Activated CD4-positive, alpha-beta T cell treated with anti-CD3 and anti-CD28 coated beads, Interleukin-2, amount 10 ng/mL, durations not matched to agents 24 days and 14 days (primary cell): ENCODE data around the gene CIROP. TPM values are rescaled to one million over a fixed set of nuclear protein-coding genes. Genes with fewer than 3 reads are reported as not detected.

Experiments used
- DNase-seq: peaks from one replicate; pipeline ENCODE4 v3.0.0; 2022
- H3K27ac Mint-ChIP-seq: one replicate; pipeline ENCODE4 v1.8.0; 2022; ENCODE audit warnings: mild to moderate bottlenecking, mixed read lengths
- H3K27me3 Mint-ChIP-seq: one replicate; pipeline ENCODE4 v1.8.0; 2022; ENCODE audit warnings: mixed read lengths
- H3K36me3 Mint-ChIP-seq: one replicate; pipeline ENCODE4 v1.8.0; 2022; ENCODE audit warnings: low read depth, mild to moderate bottlenecking, mixed read lengths
- H3K4me1 Mint-ChIP-seq: one replicate; pipeline ENCODE4 v1.8.0; 2021; ENCODE audit warnings: mixed read lengths
- H3K4me3 Mint-ChIP-seq: one replicate; pipeline ENCODE4 v1.8.0; 2022; ENCODE audit warnings: mild to moderate bottlenecking, moderate library complexity, mixed read lengths
- H3K9me3 Mint-ChIP-seq: one replicate; pipeline ENCODE4 v1.8.0; 2021; ENCODE audit warnings: mixed read lengths
- intact Hi-C: fragments of 100-400 bp; cut with micrococcal nuclease; formaldehyde crosslinking; loops from one replicate; pipeline ENCODE4 v1.15.1; 2023
- total RNA-seq: library from RNA; stranded (reverse); gene quantifications from 2 replicates; pipeline ENCODE4 v1.2.3, GENCODE V29; 2022

Gene CIROP, protein sequence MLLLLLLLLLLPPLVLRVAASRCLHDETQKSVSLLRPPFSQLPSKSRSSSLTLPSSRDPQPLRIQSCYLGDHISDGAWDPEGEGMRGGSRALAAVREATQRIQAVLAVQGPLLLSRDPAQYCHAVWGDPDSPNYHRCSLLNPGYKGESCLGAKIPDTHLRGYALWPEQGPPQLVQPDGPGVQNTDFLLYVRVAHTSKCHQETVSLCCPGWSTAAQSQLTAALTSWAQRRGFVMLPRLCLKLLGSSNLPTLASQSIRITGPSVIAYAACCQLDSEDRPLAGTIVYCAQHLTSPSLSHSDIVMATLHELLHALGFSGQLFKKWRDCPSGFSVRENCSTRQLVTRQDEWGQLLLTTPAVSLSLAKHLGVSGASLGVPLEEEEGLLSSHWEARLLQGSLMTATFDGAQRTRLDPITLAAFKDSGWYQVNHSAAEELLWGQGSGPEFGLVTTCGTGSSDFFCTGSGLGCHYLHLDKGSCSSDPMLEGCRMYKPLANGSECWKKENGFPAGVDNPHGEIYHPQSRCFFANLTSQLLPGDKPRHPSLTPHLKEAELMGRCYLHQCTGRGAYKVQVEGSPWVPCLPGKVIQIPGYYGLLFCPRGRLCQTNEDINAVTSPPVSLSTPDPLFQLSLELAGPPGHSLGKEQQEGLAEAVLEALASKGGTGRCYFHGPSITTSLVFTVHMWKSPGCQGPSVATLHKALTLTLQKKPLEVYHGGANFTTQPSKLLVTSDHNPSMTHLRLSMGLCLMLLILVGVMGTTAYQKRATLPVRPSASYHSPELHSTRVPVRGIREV
- not detected in 2 replicates for total RNA-seq

DNA sequence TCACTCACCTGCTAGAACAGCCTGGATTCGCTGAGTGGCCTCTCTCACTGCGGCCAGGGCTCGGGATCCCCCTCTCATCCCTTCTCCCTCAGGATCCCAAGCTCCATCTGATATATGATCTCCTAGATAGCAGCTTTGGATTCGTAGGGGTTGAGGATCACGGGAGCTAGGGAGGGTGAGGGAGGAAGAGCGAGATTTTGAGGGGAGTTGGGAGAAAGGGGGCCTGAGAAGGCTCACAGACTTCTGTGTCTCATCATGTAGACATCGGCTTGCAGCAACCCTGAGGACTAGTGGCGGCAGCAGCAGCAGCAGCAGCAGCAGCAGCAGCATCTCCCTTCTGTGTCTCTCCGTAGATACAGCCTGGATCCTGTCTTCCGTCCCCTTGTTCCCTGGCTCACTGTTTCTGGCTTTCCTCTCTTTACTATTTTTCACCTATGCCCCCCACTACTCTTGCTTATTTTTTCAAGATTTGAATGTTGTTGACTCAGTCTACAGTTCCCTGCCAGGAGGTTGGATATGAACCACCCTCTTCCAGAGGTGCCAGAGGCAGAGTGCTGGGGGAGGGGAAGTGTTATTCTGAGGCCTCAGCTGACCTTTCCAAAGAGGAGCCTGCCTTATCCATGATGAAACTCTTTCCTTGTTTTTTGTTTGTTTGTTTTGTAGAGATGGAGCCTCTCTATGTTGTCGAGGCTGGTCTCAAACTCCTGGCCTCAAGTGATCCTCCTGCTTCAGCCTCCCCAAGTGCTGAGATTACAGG, at the start of gene CIROP:
CIROP (minus strand) TSS at position 399 of the 757 bp plus-strand sequence; CDS start at position 330, 69 bp downstream.
- Mint-ChIP-seq H3K9me3 (no peaks in the 10 kb centered on the region), H3K4me3 (no peak within 1 kb of the TSS), H3K27ac (no peak within 1 kb of the TSS), H3K36me3 (no peaks in the 10 kb centered on the region), H3K27me3 (peaks cover 2% of the 10 kb centered on the region), H3K4me1 (no peaks in the 10 kb centered on the region)
- intact Hi-C loops = no loop called here
- no peak for DNase-seq

DNA sequence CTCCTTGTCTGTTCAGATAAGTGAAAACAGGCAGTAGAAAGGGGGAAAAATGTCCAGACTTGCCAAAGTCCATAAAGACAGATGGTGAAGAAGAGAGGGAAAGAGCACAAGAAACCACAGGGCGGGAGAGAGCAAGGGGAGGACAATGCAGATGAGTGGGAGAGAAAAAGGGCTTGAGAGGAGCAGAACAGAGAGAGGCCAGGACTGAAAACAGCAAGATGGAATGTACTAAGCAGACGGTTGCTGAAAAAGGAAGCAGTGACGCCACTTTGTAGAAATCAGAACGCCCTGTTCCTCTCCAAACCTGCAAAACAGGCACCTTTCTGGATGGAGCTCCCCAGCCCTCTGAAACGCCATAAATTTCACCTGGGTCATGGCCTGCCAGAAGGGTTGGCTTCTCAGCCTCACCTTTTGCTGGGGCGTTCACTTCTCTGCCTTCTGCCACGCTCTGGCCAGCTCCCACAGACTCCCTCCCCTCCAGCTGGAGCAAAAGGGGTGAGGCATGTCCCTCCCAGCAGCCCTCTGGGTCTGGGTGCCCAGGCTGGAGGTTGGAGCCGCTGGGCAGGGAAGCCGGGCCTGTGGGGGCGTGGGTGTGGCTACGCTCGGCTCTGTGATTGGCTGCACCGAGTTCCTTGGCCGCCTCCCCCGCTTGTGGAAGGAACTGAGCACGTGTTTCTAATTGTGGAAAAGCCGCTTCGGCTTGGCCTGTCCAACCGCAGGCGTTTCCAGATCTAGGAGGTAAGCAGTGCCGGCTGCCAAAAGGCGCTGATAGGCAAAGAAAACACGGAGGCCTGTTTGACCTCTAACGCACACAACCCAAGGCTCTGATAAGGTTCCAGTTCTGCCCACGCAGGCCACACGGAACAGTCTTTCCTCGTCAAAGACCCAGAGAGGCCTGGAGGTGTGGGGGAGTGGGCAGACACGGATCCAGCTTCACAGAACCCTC, 49.3 kb upstream of the CIROP start:
- H3K4me3 Mint-ChIP-seq = no peak overlapping the region
- peaks cover 9% of the 10 kb centered on the region for H3K4me1 Mint-ChIP-seq
- no peak overlapping the region for H3K27ac Mint-ChIP-seq
- no peaks in the 10 kb centered on the region for H3K9me3 Mint-ChIP-seq
- no peaks in the 10 kb centered on the region for H3K36me3 Mint-ChIP-seq
- peaks cover 3% of the 10 kb centered on the region for H3K27me3 Mint-ChIP-seq
- no peak for DNase-seq
- intact Hi-C loops = no loop called here

DNA sequence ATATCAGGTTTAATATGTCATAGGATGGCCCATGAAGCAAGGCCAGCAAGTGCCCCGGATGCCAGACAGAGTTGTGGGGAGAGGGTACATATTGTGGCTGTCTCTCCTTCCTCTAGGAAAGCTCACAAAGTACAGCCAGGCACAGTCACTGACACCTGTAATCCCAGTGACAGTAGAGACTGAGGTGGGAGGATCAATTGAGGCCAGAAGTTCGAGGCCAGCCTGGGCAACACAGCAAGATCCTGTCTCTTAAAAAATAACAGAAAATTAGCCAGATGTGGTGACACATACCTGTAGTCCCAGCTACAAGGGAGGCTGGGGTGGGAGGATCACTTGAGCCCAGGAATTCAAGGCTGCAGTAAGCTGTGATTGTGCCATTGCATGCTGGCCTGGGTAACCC, 46.6 kb upstream of the CIROP start:
- H3K9me3 Mint-ChIP-seq = no peaks in the 10 kb centered on the region
- H3K27me3 Mint-ChIP-seq = peaks cover 4% of the 10 kb centered on the region
- DNase-seq = no peak
- H3K36me3 Mint-ChIP-seq = no peaks in the 10 kb centered on the region
- intact Hi-C loops = no loop called here
- H3K27ac Mint-ChIP-seq = no peak overlapping the region
- H3K4me1 Mint-ChIP-seq = peaks cover 10% of the 10 kb centered on the region
- H3K4me3 Mint-ChIP-seq = no peak overlapping the region

DNA sequence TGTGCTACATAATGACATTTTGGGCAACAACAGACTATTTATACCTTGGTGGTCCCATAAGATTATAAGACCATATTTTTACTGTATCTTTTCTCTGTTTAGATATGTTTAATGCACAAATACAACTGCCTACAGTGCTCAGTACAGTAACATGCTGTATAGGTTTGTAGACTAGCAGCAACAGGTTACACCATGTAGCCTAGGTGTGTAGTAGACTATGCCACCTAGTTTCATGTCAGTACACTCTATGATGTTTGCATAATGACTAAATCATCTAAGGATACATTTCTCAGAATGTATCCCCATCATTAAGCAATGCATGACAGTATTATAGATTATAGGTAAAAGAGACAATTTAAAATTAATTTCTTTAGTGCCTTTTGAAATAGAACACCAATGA, 45.0 kb upstream of the CIROP start:
- intact Hi-C loops = no loop called here
- Mint-ChIP-seq H3K4me1 (peaks cover 6% of the 10 kb centered on the region), H3K27me3 (peaks cover 4% of the 10 kb centered on the region), H3K27ac (no peak overlapping the region), H3K9me3 (no peaks in the 10 kb centered on the region), H3K4me3 (no peak overlapping the region), H3K36me3 (no peaks in the 10 kb centered on the region)
- DNase-seq = no peak

DNA sequence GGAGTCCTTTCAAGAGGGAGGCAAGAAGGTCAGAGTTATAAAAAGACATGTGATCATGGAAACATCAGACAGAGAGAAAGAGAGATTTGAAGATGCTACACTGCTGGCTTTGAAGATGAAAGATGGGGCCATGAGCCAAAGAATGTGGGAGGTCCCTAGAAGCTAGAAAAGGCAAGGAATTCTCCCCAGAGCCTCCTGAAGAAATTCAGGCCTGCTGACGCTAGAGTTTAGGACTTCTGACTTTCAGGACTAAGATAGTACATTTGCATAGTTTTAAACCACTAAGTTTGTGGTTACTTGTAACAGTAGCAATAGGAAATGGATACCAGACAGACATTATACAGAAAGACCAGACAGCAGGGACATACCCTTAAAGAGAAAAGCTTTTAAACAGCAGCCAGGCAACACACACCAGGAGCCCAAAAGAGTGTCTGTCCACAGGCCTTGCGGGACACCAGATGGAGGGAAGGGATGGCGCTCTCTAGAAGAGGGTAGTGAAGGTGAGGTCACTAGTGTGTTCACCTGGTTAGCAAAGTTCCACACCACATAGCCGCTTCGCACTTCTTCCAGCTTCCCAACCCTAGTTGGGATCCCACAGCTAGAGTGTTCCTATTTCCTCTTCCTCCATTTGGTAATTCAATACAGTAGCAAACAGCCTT, 43.9 kb upstream of the CIROP start:
- Mint-ChIP-seq H3K27ac (no peak overlapping the region), H3K36me3 (no peaks in the 10 kb centered on the region), H3K9me3 (no peaks in the 10 kb centered on the region), H3K27me3 (peaks cover 6% of the 10 kb centered on the region), H3K4me3 (no peak overlapping the region), H3K4me1 (peaks cover 3% of the 10 kb centered on the region)
- DNase-seq = no peak
- intact Hi-C loops = no loop called here

- H3K27ac Mint-ChIP-seq = no peak overlapping the region
- H3K4me3 Mint-ChIP-seq = no peak overlapping the region
- no peaks in the 10 kb centered on the region for H3K9me3 Mint-ChIP-seq
- peaks cover 2% of the 10 kb centered on the region for H3K4me1 Mint-ChIP-seq
- H3K27me3 Mint-ChIP-seq = peaks cover 6% of the 10 kb centered on the region
- intact Hi-C loops = no loop called here
- no peaks in the 10 kb centered on the region for H3K36me3 Mint-ChIP-seq
- DNase-seq = no peak
These were observed 42.9 kb upstream of the CIROP start for GRCh38 chr14:23147676-23148075.

DNA sequence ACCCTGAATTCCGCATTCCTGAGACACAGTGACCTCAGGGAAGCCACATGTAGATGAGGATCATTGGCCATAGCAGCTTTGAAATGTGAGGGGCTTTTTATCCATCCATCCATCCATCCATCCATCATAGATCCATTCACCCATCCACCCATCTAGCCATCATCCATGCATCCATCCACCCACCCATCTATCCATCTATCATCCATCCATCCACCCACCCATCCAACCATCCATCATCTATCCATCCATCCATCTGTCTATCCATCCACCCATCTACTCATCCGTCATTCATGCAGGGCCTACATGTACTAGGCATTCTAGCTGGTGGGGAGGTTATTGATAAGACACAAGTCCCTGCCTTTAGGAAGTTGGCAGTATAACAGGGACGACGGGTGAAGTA, 42.2 kb upstream of the CIROP start:
- DNase-seq = no peak
- Mint-ChIP-seq H3K27me3 (peaks cover 6% of the 10 kb centered on the region), H3K4me3 (no peak overlapping the region), H3K9me3 (no peaks in the 10 kb centered on the region), H3K36me3 (no peaks in the 10 kb centered on the region), H3K27ac (no peak overlapping the region), H3K4me1 (peaks cover 2% of the 10 kb centered on the region)
- intact Hi-C loops = no loop called here

DNA sequence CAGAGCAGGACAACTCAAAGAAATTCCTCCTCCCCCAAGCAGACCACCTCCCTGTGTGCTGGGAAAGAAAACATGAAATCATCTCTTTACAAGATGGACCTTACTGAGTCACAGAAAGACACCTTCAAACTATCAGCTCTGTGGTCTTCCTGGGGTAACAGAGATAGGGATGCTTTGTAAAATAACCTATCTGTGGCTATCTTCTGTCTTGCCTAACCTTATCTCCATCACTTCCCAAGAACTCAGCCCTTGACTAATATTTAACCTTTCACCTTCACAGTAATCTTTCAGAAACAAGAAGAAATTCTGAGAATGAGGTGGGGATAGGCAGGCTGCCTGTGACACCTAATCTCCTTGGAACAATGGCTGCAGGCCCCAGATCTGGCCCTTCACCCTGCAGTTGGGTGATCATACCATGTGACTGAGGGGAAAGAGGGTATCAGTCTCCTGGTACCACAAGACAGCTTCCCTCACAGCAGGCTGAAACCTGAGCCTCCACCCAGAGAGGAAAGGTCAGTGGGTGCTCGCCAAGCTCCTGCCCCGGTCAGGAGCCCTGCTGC, 41.6 kb upstream of the CIROP start:
- Mint-ChIP-seq H3K4me1 (peaks cover 2% of the 10 kb centered on the region), H3K4me3 (no peak overlapping the region), H3K27ac (no peak overlapping the region), H3K27me3 (peaks cover 6% of the 10 kb centered on the region), H3K9me3 (no peaks in the 10 kb centered on the region), H3K36me3 (no peaks in the 10 kb centered on the region)
- intact Hi-C loops = no loop called here
- no peak for DNase-seq

DNA sequence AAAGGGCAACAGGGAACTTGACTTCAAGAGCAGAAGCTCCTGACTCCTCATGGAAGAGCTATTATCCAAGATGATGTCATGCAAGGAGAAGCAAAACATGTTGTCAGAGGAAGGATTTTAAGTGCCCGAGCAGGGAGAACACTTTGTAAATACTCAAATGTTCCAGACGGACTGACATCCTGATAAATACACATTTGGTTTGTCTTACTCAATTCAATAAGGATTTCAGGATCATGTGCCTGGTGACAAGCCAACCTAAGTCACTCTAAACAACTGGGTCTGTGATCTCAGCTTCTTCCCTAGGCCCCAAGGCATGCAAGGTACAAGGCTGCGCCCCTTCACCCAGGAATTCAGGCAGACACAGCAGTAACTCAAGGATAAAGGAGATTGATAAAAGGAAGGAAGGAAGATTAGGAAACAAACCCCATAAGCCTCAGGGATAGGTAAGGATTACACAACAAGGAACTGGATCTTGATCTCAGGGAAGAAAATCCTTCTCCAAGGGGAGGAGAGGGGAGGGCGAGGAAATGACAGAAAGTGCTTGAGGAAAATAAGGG, 41.1 kb upstream of the CIROP start:
- intact Hi-C loops = no loop called here
- no peak overlapping the region for H3K27ac Mint-ChIP-seq
- DNase-seq = no peak
- H3K9me3 Mint-ChIP-seq = no peaks in the 10 kb centered on the region
- no peak overlapping the region for H3K4me3 Mint-ChIP-seq
- H3K36me3 Mint-ChIP-seq = no peaks in the 10 kb centered on the region
- peaks cover 6% of the 10 kb centered on the region for H3K27me3 Mint-ChIP-seq
- peaks cover 2% of the 10 kb centered on the region for H3K4me1 Mint-ChIP-seq

GRCh38 chr14:23143911-23144310, 39.1 kb upstream of the CIROP start:
- H3K36me3 Mint-ChIP-seq = no peaks in the 10 kb centered on the region
- no peak overlapping the region for H3K27ac Mint-ChIP-seq
- H3K4me3 Mint-ChIP-seq = no peak overlapping the region
- H3K9me3 Mint-ChIP-seq = no peaks in the 10 kb centered on the region
- no peak for DNase-seq
- intact Hi-C loops = no loop called here
- H3K4me1 Mint-ChIP-seq = peaks cover 2% of the 10 kb centered on the region
- peaks cover 6% of the 10 kb centered on the region for H3K27me3 Mint-ChIP-seq

DNA sequence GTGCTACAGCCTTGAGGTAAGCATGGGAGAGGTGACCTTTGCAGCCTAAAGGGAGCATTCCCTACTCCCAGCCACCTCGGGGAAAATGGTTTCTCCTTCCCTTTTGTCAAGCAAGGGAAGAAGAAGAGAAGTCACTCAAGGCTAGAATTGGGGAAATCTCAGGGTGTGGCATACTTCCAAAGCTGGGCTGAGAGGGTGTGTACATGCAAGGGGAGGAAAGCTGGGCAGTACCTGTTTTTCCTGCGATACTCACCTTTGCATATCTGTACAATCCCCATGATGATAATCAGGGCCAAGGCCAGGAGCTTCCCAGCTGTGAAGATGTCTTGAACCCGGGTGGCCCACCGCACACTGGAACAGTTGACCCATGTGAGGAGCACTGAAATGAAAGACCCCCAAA, 38.0 kb upstream of the CIROP start:
- H3K27me3 Mint-ChIP-seq = peaks cover 6% of the 10 kb centered on the region
- no peak overlapping the region for H3K27ac Mint-ChIP-seq
- H3K4me1 Mint-ChIP-seq = peaks cover 2% of the 10 kb centered on the region
- H3K4me3 Mint-ChIP-seq = no peak overlapping the region
- DNase-seq = no peak
- no peaks in the 10 kb centered on the region for H3K9me3 Mint-ChIP-seq
- intact Hi-C loops = no loop called here
- H3K36me3 Mint-ChIP-seq = no peaks in the 10 kb centered on the region

- H3K4me1 Mint-ChIP-seq = peaks cover 2% of the 10 kb centered on the region
- no peak for DNase-seq
- H3K27me3 Mint-ChIP-seq = peaks cover 3% of the 10 kb centered on the region
- no peaks in the 10 kb centered on the region for H3K36me3 Mint-ChIP-seq
- H3K9me3 Mint-ChIP-seq = no peaks in the 10 kb centered on the region
- no peak overlapping the region for H3K27ac Mint-ChIP-seq
- intact Hi-C loops = no loop called here
- H3K4me3 Mint-ChIP-seq = no peak overlapping the region
These were observed 37.1 kb upstream of the CIROP start for GRCh38 chr14:23141706-23142444.
